ENCODE measurements around the gene OLFML1.

The OLFML1 gene

DNA sequence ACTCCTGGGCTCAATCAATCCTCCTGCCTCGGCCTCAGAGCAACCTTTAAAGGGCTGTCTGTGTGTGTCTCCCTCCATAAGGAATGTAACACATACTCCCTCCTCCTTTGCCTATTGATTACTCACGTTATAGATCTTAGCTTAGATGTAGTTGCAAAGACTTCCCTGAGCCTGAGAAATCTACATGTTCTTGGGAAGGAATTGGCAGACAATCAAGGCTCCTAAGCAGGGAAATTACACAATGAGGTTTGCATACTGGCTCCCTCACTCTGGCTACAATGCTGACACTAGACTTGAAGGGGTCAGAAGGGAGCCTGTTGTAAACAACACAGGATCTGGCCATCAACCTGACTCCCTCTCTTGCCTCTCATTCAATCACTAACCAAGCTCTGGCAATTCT is 5.2 kb upstream of the OLFML1 start:
- DNase-seq (ENCODE audit: low spot score), result no peak

DNA sequence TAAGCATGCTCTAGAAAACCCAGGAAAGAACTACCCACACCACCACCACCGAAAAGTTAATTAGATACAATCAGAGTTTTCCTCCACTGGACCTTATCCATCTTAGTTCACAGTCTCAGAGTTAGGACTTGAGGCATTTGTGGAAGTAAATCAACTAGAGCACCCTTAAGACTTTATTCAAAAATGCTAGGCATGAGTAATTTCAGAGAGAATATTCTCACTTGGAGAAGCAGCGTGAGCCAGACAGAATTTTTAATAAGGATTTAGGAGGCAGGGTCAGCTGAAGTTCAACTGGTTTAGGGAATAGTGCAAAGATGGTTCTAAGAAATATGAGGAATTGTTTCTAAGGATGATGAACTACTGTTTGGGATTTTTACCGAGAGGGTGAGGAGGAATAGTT is 1.2 kb upstream of the OLFML1 start:
- DNase-seq (ENCODE audit: low spot score), result no peak

- no peak for DNase-seq (ENCODE audit: low spot score)
Measured at GRCh38 chr11:7484645-7485044, 661 bp upstream of the OLFML1 start.

- no peak for DNase-seq (ENCODE audit: low spot score)
Measured at GRCh38 chr11:7486098-7486780, 933 bp downstream of the OLFML1 start.

DNA sequence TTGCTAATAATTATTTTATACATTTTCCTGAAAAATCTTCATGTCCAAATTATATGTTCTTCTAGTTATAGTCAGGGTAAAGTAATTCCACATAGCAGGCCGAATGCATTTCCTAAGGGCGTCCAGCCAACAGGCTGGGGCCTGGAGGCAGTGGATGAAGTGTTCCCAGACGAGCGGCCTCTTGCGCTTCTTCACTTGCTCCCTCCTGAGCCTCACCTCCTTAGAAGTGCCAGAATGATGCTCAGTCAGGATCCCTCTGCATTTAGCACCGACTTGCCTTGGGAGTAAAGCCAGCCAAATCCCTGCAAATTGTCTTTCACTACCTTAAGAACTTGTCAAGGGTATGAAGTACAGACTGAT is 1.5 kb downstream of the OLFML1 start:
- DNase-seq (ENCODE audit: low spot score), result no peak

DNA sequence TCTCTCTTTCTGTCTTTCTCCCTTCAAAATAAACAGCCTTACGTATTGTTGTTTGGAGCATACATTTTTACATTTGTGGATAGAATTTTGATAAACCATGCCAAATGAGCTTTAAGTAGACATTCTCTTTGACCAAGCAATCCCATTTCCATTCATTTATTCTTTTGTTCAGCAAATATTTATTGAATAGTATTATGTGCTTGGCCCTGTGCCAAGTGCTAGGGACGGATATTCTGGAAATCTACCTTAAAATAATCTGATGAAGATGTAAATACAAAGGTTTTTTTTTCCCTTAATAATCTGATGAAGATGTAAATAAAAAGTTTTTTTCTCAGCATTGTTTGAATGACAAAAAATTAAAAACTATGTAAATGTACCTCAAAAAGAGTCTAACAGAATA is 2.1 kb downstream of the OLFML1 start:
- DNase-seq (ENCODE audit: low spot score), result no peak

DNA sequence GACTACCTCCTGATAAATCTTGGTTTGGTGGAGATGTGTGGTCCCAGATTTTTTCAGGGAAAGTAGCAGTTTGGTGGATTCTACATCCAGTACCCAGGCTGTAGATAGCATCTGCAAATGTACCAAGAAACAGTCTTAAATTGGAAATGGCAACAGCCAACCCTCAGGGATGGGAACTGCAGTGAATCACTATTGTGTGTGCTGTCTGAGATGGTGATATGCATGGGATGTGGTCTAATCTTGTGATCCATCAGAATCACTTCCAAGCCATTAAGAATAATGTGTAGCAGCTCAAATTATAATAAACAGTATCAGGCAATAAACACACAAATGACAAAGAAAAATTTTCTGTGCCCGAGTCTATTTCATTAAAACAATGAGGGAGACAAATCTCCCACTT is 3.4 kb downstream of the OLFML1 start:
- no peak for DNase-seq (ENCODE audit: low spot score)

- DNase-seq (ENCODE audit: low spot score), result no peak
Measured at GRCh38 chr11:7489376-7489775, 4.1 kb downstream of the OLFML1 start.

GRCh38 chr11:7490054-7490453 is 4.7 kb downstream of the OLFML1 start:
- DNase-seq (ENCODE audit: low spot score), result no peak

DNA sequence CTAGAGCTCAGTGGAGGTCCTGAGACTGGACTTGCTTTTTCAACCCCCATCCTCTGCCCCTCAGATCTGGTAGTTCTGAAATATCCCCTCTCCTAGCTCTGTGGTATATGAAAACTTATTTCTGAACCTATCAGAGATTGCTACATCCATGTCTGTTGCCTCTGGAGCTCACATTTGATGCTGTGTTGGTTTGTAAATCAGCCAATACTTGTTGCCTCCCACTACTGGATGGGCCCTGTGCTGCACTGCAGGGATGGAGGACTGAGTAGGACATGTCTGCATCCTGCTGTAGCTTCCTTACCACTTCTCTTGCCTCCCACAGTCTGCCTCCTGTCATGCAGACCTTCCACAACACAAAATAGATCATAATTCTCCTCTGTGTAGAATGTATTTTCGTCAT is 5.2 kb downstream of the OLFML1 start:
- no peak for DNase-seq (ENCODE audit: low spot score)

DNA sequence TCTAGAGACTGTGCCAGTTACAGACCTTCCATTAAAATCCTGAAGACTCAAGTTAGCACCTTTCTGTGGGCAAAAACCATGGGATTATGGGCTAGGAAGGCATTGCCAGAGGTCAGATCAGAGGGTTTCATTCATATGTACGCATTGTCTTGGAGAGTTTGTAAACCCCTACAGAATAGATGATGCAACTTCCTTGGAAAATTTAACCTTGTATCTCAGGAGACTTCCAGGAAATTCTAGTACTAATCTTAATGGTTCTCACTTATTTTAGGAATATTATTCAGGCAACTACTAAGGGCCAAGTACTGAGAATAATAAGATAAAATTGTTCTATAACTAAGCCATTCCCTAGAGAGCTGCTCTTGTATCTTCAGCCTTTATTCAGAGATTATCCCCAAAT is 6.9 kb downstream of the OLFML1 start:
- no peak for DNase-seq (ENCODE audit: low spot score)

DNA sequence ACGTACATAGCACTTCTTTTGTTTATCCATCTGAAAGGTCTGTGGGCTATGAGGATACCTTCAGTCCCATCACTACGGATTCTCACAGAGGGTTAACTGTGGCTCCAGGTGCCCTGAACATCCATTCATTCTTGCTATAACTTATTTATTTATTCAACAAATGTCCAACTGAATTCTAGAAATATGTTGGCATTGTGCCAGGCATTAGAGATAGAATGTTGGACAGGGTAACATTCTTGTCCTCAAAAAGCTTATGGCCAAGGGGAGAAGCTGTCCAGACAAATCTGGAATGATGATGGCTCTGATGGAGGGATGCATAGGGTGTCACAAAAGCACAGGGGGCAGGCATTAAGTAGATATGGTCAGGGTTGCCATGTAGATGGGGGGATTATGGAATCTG is 8.4 kb downstream of the OLFML1 start:
- DNase-seq (ENCODE audit: low spot score), result no peak

GRCh38 chr11:7494086-7494745 is 8.9 kb downstream of the OLFML1 start:
- no peak for DNase-seq (ENCODE audit: low spot score)

GRCh38 chr11:7495882-7496551 is 10.7 kb downstream of the OLFML1 start:
- DNase-seq (ENCODE audit: low spot score), result no peak

DNA sequence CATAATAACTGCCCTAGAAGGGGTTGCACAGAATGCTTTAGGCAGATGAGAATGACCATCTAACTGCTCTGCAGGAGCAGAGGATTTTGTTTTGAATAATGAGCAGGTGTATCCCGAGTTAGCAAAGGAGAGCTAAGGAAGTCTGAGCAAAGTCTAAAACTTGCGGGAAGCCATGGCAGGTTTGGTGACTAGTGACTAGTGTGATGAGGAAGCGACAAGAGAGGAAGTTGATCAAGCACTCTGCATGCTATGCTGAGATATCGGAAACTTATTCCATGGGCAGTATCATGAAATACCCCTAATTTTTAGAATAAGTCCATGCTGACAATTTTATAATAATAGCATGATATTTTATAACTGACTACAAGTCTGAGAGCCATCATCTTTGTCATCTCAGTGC is 12.9 kb downstream of the OLFML1 start:
- no peak for DNase-seq (ENCODE audit: low spot score)

- DNase-seq (ENCODE audit: low spot score), result no peak
Measured at GRCh38 chr11:7499081-7499480, 13.8 kb downstream of the OLFML1 start.

GRCh38 chr11:7500251-7500650 is 14.9 kb downstream of the OLFML1 start:
- DNase-seq (ENCODE audit: low spot score), result no peak

- DNase-seq (ENCODE audit: low spot score), result no peak
Measured at GRCh38 chr11:7501251-7501650, 15.9 kb downstream of the OLFML1 start.

DNA sequence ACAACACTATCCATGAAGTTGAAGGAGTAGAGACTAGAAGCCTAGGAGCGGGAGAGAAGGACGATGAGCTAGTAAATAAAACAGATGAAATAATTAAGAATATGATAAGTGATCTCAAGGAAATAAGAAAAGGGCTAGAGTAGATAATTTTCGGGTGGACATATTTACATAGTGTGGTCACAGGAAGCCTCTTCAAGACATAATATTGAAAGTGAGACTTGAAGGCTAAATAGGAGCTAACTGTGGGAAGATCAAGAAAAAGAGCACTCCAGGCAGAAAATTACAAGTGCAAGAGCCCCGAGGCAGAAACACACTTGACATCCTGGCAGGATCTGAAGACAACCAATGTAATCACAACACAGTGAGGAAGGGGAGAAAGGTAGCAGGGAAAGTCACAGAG is 16.6 kb downstream of the OLFML1 start:
- DNase-seq (ENCODE audit: low spot score), result no peak

DNA sequence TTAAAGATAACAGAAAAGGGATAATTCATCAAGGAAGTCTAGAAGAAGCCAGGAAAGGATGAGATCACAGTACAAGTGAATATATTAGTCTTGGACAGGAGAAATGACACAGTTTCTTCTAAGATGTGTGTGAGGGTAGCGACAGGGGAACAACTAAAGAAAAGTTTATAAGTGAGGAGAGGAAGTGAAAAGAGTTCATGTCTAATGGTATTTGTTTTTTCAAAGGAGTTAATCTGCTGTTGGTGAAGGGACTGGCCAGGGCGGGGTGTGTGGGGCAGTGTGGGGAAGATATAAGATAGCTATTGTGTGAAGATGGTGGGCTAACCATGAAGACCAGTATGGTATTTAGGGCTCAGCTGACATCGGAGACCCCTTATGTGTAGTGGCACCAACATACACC is 20.9 kb downstream of the OLFML1 start:
- no peak for DNase-seq (ENCODE audit: low spot score)

DNA sequence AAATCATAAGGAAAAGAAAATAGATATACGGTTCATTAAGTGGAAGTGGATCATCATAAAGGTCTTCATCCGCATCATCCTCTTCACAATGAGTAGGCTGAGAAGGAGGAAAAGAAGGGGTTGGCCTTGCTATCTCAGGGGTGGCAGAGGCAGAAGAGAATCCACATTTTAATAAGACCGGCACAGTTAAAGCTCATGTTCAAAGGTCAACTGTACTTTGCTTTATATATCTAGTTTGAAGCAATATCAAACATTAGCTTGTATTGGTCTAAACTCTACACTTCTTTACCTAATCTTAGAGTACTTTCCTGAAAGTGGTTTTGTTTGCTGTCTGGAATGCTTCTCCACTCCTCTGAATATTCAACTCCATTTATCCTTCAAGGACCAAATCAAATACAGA is 22.8 kb downstream of the OLFML1 start:
- DNase-seq (ENCODE audit: low spot score), result no peak

DNA sequence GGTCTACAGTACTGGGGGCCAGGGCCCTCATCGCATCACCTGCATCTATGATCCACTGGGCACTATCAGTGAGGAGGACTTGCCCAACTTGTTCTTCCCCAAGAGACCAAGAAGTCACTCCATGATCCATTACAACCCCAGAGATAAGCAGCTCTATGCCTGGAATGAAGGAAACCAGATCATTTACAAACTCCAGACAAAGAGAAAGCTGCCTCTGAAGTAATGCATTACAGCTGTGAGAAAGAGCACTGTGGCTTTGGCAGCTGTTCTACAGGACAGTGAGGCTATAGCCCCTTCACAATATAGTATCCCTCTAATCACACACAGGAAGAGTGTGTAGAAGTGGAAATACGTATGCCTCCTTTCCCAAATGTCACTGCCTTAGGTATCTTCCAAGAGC is 24.7 kb downstream of the OLFML1 start:
- DNase-seq (ENCODE audit: low spot score), result no peak

DNA sequence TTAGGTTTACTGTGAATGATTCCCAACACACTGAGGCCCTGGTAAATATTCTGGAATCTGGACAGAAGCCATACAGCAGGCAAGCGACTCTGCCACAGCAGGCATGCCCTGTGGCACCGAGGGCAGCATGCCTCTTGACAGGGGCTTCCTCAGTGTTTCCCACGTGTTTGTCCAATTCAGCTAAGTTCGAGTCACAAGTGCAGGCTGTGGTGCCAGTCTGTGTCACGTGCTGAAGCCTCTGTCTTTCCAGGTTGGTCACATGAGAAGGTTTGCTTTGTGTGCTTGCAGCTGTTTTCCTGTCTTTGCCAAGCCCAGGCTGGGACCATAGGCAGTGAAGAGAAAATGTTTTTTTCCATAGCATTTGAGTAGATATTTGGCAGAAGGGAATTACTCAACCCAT is 26.1 kb downstream of the OLFML1 start:
- peak; percentile 86 for DNase-seq (ENCODE audit: low spot score)
